HG02938 (cell line): Measurements from ENCODE around the gene ERICH6.

ENCODE experiments used
- ATAC-seq: cut with Tn5 transposase; IDR thresholded peaks from one replicate; pipeline ENCODE4 v1.9.1; 2021; ENCODE audit warnings: mild to moderate bottlenecking, moderate library complexity; ENCODE audit not compliant: unreplicated experiment

ERICH6 gene

DNA sequence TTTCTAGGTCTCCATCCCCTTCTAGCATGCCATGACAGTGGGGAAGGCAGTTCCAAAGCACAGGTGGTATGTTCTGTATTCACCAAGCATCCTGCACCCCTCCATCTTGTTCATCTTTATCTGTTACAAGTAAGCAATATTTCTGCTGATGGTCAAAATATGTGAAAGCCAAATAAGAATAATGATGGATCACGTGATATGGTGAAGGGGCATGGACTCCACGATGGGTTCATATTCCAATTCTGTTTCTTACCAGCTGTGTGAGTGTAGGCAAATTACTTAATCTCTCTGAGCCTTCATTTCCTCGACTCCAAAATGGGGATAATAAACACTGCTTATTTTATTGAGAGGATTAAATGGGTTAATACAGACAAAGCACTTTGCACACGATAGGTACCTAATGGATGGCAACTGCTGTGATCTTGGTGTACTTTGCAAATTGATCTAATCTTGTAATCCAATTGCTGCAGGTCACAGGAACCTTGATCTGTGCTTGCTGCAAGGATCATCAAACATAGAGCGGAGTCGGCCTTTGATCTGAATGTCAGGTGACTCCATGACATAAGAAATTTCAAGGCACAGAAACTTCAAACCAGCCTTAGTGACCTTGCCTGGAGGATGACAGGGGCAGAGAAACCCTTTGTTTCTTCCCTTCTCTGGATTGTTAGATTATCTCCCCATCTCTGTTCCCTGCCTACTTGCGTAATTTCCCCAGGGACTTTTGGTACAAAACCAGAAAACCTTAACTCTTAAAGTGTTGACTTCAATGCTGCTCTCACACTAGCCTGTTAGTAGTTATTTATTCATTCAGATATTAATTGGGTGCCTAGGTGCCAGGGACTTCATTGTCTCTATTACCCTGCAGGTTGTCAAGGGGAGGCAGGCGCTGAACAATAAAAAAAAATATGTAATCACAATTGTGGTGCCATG lies 33.4 kb upstream of the ERICH6 start:
- no peak for ATAC-seq

DNA sequence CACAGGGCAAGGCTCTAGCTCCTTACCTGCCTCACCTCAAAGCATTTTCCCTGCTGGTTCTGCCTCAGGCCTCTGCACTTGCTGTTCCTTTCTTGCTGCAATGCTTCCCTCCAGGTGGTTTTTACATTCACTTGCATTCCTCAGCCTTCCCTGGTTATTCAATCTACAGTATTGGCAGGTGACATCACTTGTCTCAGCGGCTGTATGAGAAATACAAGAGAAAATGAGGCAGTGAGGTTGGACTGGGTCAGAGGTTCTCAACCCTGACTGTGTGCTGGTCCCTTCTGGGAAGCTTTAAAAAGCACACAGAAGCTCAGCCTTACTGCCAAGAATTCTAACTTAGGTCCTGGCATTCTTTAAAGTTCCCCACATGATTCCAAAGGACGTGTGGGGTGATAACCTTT lies 32.6 kb upstream of the ERICH6 start:
- no peak for ATAC-seq

GRCh38 chr3:150734795-150735119 lies 31.0 kb upstream of the ERICH6 start:
- ATAC-seq, result no peak

- ATAC-seq, result no peak
Measured at GRCh38 chr3:150733936-150734794, 30.4 kb upstream of the ERICH6 start.

- ATAC-seq, result no peak
Measured at GRCh38 chr3:150733373-150733935, 29.7 kb upstream of the ERICH6 start.

- no peak for ATAC-seq
Measured at GRCh38 chr3:150729682-150730360, 26.1 kb upstream of the ERICH6 start.

GRCh38 chr3:150727653-150728502 lies 24.2 kb upstream of the ERICH6 start:
- ATAC-seq, result no peak

DNA sequence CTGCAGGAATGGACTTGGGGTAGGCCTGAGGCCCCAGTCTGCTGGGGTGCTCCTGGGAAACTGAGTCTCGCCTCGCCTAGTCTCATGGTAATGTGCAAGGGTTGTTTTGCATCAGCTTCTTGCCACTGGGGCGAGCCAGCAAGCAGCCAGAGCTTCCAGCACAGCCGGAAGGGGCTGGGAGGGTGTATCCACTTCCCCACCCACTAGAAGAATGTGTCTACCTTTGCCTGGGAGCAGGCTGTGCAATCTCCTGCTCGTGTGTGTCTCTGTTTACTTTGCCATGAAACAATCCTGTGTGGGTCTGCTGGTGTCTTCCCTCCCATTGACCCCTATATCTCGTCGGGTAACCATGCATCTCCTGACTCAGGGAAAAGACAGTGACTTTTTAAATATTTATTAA lies 21.8 kb upstream of the ERICH6 start:
- ATAC-seq, result no peak

- ATAC-seq, result no peak
Measured at GRCh38 chr3:150723946-150724345, 20.2 kb upstream of the ERICH6 start.

DNA sequence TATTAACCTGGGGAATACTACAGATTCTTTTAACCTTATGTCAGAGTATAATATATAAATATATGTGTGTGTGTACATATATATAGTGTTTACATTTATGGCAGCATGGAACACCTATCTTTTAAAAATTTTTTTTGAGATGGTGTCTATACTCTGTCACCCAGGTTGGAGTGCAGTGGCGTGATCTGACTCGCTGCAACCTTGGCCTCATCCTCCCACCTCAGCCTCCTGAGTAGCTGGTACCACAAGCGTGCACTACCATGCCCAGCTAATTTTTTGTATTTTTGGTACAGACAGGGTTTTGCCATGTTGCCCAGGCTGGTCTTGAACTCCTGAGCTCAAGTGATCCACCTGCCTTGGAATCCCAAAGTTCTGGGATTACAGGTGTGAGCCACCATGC lies 18.5 kb upstream of the ERICH6 start:
- no peak for ATAC-seq

DNA sequence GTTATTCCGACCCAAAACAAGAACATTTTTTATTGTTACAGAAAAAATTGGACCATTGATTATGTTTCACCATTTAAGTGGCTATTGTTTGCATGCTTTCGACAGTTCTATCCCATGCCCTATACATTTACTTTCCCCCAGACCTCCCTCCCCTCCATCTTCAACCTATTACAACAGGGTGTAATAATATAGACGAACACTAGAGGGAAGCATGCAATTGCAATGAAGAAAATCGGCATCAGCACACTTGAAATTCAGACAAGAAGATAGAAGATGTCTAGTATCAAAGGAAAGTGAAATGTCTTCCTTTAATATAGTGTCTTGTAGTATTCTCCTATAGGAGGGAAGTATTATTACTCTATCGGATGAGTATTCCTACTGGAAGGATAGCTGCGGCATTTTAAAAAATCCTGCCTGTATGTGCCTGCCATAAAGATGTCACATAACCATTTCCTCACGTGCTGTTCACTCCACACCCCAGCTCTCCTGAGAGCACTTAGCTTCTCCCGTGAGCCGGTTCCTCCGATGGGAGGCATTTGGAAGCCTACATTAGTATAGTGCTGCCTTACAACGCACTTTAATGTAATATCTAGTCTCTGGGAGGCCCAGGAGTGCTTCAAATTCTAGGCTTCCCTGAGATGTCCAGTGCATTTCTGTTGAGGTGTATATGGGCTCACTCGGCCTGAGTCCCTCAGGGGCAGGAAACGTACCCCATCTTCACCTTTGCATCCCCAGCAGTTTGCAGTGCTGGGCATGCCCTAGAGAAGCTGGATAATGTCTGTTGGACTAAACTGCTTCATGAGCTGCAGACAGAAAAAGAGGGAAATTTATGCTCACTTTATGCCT lies 17.8 kb upstream of the ERICH6 start:
- ATAC-seq, result peak; percentile 80

- ATAC-seq, result no peak
Measured at GRCh38 chr3:150720444-150720843, 16.7 kb upstream of the ERICH6 start.

DNA sequence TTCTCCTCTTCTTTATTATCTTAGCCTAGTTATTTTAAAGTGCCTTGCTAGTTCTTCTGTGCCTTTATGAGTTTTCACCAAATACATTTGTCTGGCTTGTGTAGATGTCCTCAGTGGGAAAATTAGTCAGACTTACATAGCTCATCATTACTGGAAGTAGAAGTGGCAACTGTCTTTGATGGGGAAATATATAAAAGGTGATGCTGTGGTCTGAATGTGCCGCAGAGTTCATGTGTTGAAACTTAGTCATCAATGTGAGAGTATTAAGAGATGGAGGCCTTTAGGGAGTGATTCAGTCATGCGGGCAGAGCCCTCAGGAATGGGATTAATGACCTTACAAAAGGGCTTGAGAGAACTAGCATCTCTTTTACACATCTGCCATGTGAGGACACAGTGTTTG lies 6.4 kb upstream of the ERICH6 start:
- no peak for ATAC-seq

- peak; percentile 28 for ATAC-seq
Measured at GRCh38 chr3:150703299-150703755, 393 bp downstream of the ERICH6 start.

- no peak for ATAC-seq
Measured at GRCh38 chr3:150699068-150699639, 4.6 kb downstream of the ERICH6 start.

- no peak for ATAC-seq
Measured at GRCh38 chr3:150697646-150698045, 6.1 kb downstream of the ERICH6 start.

GRCh38 chr3:150691414-150692040 lies 12.2 kb downstream of the ERICH6 start:
- ATAC-seq, result no peak

- ATAC-seq, result no peak
Measured at GRCh38 chr3:150687613-150688012, 16.1 kb downstream of the ERICH6 start.
